HG02840 (cell line): ENCODE data around the gene PKD1L1.
"Not testable (repeated sequence)": the region's sequence is repeated elsewhere in the genome, so short reads cannot be mapped to it uniquely, and the experiment has no call there.

Experiments used
- ATAC-seq: cut with Tn5 transposase; IDR thresholded peaks from one replicate; pipeline ENCODE4 v1.9.1; 2021; ENCODE audit warnings: mild to moderate bottlenecking, moderate library complexity, moderate number of reproducible peaks; ENCODE audit not compliant: unreplicated experiment, low FRiP score

The PKD1L1 gene

GRCh38 chr7:47967123-47967522 lies 18.9 kb upstream of the PKD1L1 start:
- no peak for ATAC-seq

DNA sequence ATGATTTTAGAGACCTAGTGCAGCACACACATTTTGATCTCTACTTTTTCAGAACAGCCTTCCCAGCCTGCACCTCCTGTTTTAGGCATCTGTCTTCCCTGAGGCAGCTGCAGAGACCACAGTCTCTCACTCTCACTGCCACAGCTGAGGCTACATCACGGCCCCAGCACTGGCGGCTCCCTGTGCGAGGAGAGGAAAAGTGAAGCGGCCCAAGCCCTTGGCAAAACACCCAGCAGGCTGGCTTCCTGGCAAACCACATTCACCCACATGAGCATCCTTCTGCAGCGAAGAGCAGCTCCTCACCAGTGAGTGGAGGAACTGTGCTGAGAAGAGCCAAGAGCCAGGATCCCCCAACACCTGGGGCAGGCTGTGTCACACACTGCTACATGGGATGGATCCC lies 17.2 kb upstream of the PKD1L1 start:
- no peak for ATAC-seq

DNA sequence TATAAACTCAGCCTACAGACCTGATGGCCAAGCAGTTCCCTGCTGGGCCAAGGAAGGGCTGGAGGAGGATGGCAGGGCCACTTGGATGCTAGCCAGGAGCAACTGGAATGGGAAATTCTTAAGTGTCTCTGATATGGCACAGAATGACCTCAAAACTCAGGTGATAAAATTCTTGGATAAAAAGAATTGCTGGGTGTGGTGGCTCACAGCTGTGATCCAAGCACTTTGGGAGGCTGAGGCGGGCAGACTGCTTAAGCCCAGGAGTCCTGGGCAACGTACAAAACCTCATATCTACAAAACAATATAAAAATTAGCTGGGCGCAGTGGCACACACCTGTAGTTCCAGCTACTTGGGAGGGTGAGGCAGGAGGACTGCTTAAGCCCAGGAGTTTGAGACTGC lies 14.0 kb upstream of the PKD1L1 start:
- no peak for ATAC-seq

DNA sequence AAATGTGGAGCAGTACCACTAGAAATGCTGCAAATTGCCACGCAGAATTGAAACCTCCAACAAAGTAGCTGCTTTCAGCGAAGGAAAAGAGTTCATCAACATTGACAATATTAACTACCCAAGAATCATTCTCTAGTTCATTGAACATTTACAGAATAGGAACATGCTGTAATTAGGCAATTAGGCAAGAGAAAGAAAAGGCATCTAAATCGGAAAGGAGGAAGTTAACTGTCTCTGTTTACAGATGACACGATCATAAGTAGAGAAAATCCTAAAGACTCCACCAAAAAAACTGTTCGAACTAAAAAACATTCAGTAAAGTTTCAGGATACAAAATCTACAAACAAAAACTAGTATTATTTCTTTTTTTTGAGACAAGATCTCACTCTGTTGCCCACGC lies 8.9 kb upstream of the PKD1L1 start:
- no peak for ATAC-seq

GRCh38 chr7:47956220-47956619 lies 8.0 kb upstream of the PKD1L1 start:
- ATAC-seq: no peak

- no peak for ATAC-seq
Measured at GRCh38 chr7:47954231-47954911, 6.1 kb upstream of the PKD1L1 start.

- no peak for ATAC-seq
Measured at GRCh38 chr7:47953822-47954221, 5.6 kb upstream of the PKD1L1 start.

- ATAC-seq: no peak
Measured at GRCh38 chr7:47952224-47952623, 4.0 kb upstream of the PKD1L1 start.

- ATAC-seq: no peak
Measured at GRCh38 chr7:47951374-47951773, 3.1 kb upstream of the PKD1L1 start.

GRCh38 chr7:47950714-47951113 lies 2.4 kb upstream of the PKD1L1 start:
- no peak for ATAC-seq

- no peak for ATAC-seq
Measured at GRCh38 chr7:47949703-47950102, 1.4 kb upstream of the PKD1L1 start.

DNA sequence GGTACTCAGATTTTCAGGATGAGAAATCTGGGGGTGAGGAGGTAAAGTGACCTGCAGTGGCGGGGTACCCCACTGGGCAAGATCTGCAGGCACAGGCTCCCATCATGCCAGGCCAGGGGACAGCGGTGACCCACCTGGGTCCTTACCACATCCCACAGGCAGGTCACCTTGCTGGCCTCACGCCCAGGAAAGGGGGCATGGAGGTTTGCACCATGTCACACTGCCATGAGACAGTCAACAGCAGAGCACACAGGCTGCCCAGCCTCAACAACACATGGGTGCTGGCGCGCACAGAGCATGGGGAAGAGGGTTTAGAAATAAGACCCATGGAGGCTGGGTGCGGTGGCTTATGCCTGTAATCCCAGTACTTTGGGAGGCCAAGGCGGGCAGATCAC lies 914 bp downstream of the PKD1L1 start:
- ATAC-seq: no peak

DNA sequence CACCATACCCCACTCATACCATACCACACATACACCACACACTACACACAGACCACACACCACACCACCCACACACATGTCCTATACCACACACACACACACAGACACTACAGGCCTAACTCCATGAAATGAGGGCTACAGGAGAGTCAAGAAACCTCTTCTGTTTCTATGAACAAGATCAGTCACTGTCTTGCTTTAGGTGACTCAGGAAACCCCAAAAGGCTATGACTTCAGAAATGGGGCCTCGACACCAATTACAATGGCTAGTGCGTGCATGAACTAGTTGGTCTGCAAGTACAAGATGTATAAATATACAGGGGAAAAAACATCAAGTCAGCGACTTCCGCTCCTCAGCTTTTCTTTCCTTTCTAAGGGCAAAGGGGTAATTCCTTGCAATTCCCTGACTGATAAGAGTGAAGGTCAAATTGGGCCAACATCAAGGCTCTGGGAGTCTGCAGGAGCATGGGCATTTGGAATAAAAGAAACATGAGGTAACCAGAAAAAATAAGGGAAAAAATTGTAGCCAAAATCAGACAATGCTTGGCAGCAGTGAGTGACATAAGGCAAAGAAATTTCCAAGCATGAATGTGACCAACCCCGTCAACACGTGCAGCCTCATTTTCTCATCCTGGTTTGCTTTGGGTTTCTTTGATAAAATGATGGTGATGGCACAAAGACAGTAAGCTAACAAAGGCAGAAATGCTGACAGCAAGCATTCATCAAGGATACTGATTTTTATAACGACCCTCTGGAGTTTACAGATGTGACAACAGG lies 1.5 kb downstream of the PKD1L1 start:
- no peak for ATAC-seq

GRCh38 chr7:47945261-47946015 lies 2.8 kb downstream of the PKD1L1 start:
- no peak for ATAC-seq

- no peak for ATAC-seq
Measured at GRCh38 chr7:47944536-47945260, 3.6 kb downstream of the PKD1L1 start.

DNA sequence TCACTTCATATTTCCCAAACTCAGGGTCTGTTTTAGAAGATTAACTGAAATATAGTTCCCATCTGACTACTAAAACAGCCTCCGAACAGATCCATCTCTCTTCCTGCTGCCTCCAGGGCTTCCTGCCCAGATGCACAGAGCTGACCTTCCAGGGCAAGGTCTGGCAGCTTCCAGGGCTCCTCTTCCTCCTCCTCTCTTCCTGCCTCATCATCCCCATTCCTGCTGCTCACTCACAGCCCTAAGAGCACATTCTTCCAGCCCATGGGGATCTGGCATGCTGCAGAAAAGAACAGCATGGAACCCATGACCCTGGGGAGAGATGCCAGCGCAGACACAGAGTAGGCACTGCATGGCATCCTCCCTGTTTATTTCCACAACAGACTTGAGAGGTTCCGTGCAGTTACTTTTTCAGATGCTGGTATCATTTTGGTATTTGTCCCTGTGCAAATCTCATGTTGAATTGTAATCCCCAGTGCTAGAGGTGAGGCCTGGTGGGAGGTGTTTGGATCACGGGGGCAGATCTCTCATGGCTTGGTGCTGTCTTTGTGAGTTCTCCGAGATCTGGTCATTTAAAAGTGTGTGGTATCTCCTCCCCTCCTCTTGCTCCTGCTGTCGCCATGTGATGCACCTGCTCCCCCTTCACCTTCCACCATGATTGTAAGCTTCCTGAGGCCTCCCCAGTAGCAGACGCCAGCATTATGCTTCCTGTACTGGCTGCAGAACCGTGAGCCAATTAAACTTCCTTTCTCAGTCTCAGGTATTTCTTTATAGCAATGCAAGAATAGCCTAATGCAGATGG lies 4.4 kb downstream of the PKD1L1 start:
- no peak for ATAC-seq

DNA sequence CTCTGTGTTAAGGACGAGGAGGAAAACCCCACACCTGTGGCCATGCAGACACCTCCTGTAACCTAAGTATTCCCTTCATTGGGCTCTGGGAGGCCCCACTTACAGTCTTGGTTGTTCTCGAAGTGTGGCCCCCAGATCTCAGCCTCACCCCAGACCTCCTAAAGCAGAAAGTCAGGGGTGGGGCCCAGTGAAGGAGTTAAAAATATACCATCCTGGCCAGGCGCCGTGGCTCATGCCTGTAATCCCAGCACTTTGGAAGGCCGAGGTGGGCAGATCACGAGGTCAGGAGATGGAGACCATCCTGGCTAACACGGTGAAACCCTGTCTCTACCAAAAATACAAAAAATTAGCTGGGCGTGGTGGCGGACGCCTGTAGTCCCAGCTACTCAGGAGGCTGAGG lies 5.6 kb downstream of the PKD1L1 start:
- not testable (repeated sequence) for ATAC-seq

GRCh38 chr7:47942132-47942531 lies 6.1 kb downstream of the PKD1L1 start:
- ATAC-seq: no peak

DNA sequence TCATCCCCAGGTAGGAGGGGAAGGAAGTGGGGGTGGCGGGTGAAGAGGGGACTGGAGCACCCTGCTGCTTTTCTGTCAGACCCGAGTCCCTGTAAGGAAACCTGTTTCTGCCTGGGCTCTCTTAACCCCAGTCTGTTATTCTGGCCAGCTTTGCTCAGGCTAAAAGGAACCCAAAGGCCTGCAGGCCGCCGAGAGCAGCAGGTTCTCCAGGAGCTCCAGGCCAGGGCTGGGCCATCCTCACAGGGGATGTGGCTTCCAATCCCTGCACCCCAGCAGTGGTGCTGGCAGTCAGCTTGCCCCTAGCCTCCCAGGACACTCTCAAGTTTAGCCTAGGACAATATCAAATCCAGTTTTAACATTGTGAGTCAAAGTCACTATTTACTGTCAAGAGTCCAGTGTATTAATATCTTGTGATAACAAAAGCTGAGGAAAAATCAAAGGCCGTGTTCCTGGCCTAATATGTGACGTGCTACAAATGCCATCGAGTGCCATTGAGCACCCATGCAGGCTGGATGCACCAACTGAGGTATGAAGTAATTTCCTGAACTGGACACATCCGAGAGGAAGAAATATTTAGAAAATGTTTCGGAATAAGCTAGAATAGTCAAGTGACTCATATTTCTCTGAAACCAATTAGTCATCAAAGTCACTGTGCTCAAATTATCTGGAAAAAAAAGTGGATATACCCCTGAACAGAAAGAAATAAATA lies 7.0 kb downstream of the PKD1L1 start:
- no peak for ATAC-seq
